NCI-H510A (cell line): ENCODE data around the gene GABBR2.

ENCODE experiments used
- DNase-seq: peaks from one replicate; lab custom pipeline; 2025; lab: John Stamatoyannopoulos, UW

Gene GABBR2

GRCh38 chr9:98342820-98343210, 365.9 kb downstream of the GABBR2 start:
- DNase-seq: no peak

GRCh38 chr9:98342098-98342819, 366.5 kb downstream of the GABBR2 start:
- no peak for DNase-seq

- no peak for DNase-seq
Observed at GRCh38 chr9:98341157-98342097, 367.3 kb downstream of the GABBR2 start.

- DNase-seq: no peak
Observed at GRCh38 chr9:98339987-98340800, 368.5 kb downstream of the GABBR2 start.

- DNase-seq: no peak
Observed at GRCh38 chr9:98335661-98336060, 373.1 kb downstream of the GABBR2 start.

GRCh38 chr9:98334796-98335195, 373.9 kb downstream of the GABBR2 start:
- DNase-seq: no peak

- DNase-seq: no peak
Observed at GRCh38 chr9:98333703-98334582, 374.8 kb downstream of the GABBR2 start.

DNA sequence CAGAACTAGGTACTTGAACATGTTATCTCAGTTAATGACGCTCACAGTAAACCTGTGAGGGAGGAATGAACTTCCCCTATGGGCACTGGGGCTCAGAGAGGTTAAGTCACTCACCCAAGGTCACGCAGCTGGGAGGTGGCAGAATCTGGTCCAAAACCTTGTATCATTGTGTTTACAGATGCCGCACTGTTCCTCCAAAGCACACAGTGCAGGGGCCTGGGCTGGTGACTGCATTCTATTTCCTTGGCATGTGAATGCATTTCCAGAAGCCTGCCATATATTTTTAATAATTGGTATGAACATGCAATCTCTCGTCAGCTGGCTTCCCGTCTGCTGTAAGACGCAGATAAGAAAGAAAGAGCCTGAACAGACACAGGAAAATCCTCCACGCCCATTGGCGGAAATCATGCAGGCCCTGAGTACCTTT, 376.3 kb downstream of the GABBR2 start:
- DNase-seq: no peak

DNA sequence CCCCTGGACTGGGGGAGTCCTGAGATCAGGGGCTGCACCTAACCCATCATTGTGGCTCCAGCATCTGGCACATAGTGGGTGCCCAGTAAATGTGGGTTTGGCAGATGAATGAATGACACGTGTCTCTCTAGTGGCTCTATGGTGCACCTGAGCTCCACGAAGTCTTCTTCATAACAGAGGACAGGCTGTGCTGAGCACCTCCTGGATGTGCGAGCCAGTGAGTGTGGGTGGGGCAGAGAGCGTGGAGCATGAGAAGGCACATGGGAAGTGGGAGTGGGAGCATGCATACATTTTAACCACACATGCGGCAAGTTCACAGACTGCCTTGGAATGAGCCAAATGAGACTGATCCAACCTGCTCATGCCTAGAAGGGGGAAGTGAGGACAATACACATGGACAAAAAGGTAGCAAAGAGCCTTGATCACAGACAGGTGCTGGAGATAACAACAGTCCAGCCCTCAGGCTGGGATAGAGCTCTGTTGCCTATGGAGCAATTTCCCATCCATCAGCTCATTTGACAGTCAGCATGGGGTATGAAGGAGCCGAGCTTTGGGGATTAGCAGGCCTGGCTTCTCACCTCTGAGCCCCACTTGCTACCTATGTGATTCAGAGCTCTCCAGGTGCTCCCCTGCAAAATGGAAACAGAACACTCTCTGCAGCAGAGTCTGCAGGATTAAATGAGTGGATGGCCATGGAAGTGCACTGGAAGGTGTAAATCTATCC, 377.0 kb downstream of the GABBR2 start:
- DNase-seq: no peak

DNA sequence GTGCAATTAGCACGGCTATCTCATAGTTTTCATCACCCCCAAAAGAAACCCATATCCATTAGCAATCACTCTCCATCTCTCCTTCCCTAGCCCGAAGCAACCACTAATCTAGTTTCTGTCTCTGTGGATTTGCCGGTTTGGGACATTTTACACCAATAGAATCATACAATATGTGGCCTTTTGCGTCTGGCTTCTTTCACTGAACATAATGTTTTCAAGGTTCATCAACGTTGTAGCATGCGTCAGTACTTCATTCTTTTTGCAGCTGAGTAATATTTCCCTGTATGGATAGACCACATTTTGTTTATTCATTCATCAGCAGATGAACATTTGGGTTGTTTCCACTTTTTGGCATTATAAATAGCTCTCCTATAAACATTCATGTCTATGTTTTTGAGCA, 377.9 kb downstream of the GABBR2 start:
- no peak for DNase-seq

- DNase-seq: no peak
Observed at GRCh38 chr9:98329904-98330303, 378.8 kb downstream of the GABBR2 start.

DNA sequence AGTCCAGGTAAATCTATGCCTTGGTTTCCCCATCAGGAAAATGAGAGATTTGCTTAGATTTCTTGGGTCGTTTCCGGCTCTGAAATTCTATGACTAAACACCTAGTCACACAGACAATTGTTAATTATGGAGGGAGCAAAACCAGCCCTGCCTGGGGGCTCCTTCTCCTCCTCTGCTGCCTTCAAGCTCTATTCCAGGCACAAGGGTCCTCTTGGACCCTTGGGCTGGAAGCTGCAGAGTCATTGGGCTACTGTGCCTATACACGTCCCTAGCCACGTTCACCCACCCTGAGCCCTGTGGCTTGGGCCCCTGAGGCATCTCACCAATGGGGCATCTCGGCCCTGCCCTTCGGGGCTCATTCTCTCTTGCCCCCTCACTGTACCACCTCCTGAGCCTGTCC, 379.5 kb downstream of the GABBR2 start:
- no peak for DNase-seq

GRCh38 chr9:98328770-98329169, 380.0 kb downstream of the GABBR2 start:
- DNase-seq: no peak

DNA sequence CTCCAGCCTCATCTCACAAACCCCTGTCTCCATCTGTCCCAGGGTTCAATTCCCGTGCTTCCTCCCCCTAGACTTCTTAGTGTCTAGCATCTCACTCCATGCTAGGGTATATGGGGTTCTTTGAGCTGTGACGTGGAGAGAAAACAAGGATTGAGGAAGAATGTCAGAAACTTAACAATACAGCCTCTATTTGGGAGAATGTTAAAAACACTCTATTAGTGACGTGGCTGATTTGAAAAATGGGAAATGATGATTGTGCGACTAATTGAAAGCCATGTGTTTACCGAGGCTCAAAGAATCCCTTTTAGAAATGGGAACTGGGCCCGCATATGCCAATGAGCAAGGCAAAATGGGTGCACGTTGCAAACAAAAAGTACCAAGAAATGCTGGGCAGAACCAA, 380.6 kb downstream of the GABBR2 start:
- DNase-seq: no peak

DNA sequence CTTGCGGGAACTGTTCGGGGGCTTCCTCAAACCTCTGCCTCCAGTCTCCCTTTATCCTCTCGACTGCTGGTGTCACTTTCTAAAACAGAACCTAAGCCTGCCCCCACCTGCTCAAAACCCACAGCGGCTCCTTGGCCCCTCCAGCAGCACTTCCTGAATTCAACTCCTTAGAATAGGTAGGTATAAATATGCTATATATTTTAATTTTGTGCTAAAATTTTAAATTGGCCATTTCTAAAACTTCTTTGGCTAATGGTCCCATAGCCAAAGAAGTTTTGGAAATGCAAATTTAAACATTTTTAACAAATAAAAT, 381.5 kb downstream of the GABBR2 start:
- DNase-seq: no peak

DNA sequence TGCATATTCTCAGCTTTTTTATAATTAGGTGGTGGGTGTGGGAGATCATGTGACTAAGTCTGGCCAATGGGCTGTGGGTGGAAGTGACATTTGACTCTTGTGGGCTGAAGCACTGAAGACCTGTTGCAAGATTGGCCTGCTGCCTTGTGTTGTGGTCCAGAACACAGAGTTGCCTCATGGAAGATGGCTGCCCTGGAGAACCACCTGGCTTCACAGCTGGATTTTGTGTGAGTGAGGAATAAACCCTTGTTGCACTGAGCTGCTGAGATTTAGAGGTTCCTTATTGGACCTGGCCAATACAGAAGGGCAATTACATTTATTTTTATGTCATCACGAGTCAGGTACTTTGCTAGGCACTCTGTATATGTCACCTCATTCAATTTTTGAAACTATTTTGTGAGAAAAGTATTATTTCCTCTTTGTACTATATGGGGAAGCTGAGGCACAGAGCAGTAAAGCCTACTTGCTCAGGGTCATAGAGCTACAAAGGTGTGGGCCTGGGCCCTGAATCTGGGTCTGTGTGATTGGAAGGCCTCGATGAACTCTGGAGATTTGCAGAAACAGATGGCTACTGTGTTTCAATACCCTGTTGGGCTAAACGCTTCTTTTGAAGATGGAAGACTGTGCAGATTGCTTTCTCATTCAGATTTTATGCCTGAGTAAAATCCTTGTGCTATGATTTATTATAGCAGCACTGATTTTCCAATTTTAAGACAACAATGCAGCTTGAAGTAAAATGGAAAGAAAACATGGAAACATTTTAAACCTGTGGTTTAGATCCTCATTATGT, 382.1 kb downstream of the GABBR2 start:
- DNase-seq: no peak

DNA sequence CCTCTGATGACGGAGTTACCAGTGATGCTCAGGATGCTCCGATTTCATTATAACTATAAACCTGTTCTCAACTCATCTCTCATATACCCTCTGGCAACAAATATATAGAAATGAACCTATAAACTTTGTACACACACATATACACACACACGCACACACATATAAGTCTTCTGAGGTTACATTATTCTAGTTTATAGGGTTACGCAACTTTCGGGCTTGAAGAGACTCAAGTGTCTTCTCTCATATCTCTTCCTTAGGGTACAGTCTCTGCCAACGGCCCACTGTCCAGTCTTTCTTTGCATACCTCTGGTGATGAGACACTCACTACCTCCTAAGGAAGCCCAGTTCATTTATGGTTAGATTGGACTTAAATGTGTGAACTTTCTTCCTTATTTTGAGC, 383.9 kb downstream of the GABBR2 start:
- DNase-seq: no peak

- no peak for DNase-seq
Observed at GRCh38 chr9:98323831-98324135, 385.0 kb downstream of the GABBR2 start.

GRCh38 chr9:98323051-98323830, 385.5 kb downstream of the GABBR2 start:
- DNase-seq: no peak
